SW 1271 (cell line): ENCODE results near the gene TMEM38B.
"Not testable (repeated sequence)": the region's sequence is repeated elsewhere in the genome, so short reads cannot be mapped to it uniquely, and the experiment has no call there.

ENCODE experiments used
- DNase-seq, 2 experiments: peaks; one replicate each; lab custom pipeline; 2025; lab: John Stamatoyannopoulos, UW

TMEM38B gene

GRCh38 chr9:105681724-105682123 is 12.6 kb upstream of the TMEM38B start:
- no peak for DNase-seq

- DNase-seq, result no peak
Measured at GRCh38 chr9:105683688-105684275, 10.6 kb upstream of the TMEM38B start.

- no peak for DNase-seq
Measured at GRCh38 chr9:105686936-105687335, 7.4 kb upstream of the TMEM38B start.

- peak in 1 of 2 experiments; percentile 20 for DNase-seq
Measured at GRCh38 chr9:105690742-105691141, 3.6 kb upstream of the TMEM38B start.

- no peak for DNase-seq
Measured at GRCh38 chr9:105693435-105694189, 729 bp upstream of the TMEM38B start.

GRCh38 chr9:105694848-105695581 is 674 bp downstream of the TMEM38B start:
- peak in 1 of 2 experiments; percentile 73 for DNase-seq

- no peak for DNase-seq
Measured at GRCh38 chr9:105696219-105696793, 2.0 kb downstream of the TMEM38B start.

- DNase-seq, result no peak
Measured at GRCh38 chr9:105697871-105698270, 3.5 kb downstream of the TMEM38B start.

GRCh38 chr9:105698348-105698870 is 4.1 kb downstream of the TMEM38B start:
- DNase-seq, result no peak

- DNase-seq, result no peak
Measured at GRCh38 chr9:105700668-105701067, 6.3 kb downstream of the TMEM38B start.

GRCh38 chr9:105701145-105701544 is 6.8 kb downstream of the TMEM38B start:
- no peak for DNase-seq

- DNase-seq, result no peak
Measured at GRCh38 chr9:105702207-105702606, 7.9 kb downstream of the TMEM38B start.

- DNase-seq, result not testable (repeated sequence)
Measured at GRCh38 chr9:105703638-105704037, 9.3 kb downstream of the TMEM38B start.

GRCh38 chr9:105706156-105706555 is 11.8 kb downstream of the TMEM38B start:
- DNase-seq, result no peak

GRCh38 chr9:105708405-105708804 is 14.1 kb downstream of the TMEM38B start:
- DNase-seq, result no peak

GRCh38 chr9:105710638-105711037 is 16.3 kb downstream of the TMEM38B start:
- no peak for DNase-seq

GRCh38 chr9:105711867-105712266 is 17.5 kb downstream of the TMEM38B start:
- DNase-seq, result no peak

GRCh38 chr9:105712297-105712696 is 18.0 kb downstream of the TMEM38B start:
- no peak for DNase-seq

GRCh38 chr9:105712773-105713172 is 18.4 kb downstream of the TMEM38B start:
- DNase-seq, result no peak

- DNase-seq, result no peak
Measured at GRCh38 chr9:105713260-105714019, 19.1 kb downstream of the TMEM38B start.

- no peak for DNase-seq
Measured at GRCh38 chr9:105714020-105714331, 19.6 kb downstream of the TMEM38B start.

- no peak for DNase-seq
Measured at GRCh38 chr9:105716146-105716545, 21.8 kb downstream of the TMEM38B start.
